Measurements from ENCODE around the gene E2F2. TPM values are rescaled to one million over a fixed set of nuclear protein-coding genes. Genes with fewer than 3 reads are reported as not detected.

The E2F2 gene
- total RNA-seq, 3 donors from 2014 or later (not counting 1 experiment from before 2014, with no cell fraction given), result 2.1 to 3.9 (median 3.2) TPM

- no peak overlapping the region for H3K4me3 ChIP-seq (ENCODE audit: low read length)
- no peak overlapping the region for H3K4me3 Mint-ChIP-seq
- no peaks in the 10 kb centered on the region for H3K27me3 ChIP-seq (ENCODE audit: control insufficient read depth, insufficient read depth, low read length)
- no peaks in the 10 kb centered on the region for H3K9me3 Mint-ChIP-seq
- peaks cover 18 to 30% of the 10 kb centered on the region in 2 donors for H3K27me3 Mint-ChIP-seq (ENCODE audit: low read depth in 2 of 2)
- no peak overlapping the region for H3K27ac ChIP-seq (ENCODE audit: low read length)
- H3K36me3 ChIP-seq (ENCODE audit: control insufficient read depth, insufficient read depth, low read length), result no peaks in the 10 kb centered on the region
- no peak for TF ChIP-seq CTCF (IDR thresholded peaks at IDR 0.05)
- DNase-seq, result no peak
- H3K9me3 ChIP-seq (ENCODE audit: control insufficient read depth, insufficient read depth, low read length), result no peaks in the 10 kb centered on the region
- ATAC-seq, result no peak
- H3K4me1 Mint-ChIP-seq, result no peaks in the 10 kb centered on the region
- no peak overlapping the region for H3K27ac Mint-ChIP-seq
- intact Hi-C loops (cut with micrococcal nuclease), result no loop called here
- WGBS (ENCODE audit: insufficient coverage), result 78% methylated on average over 3 of the region's 3 CpGs
- no peaks in the 10 kb centered on the region for H3K36me3 Mint-ChIP-seq
- peaks cover 2% of the 10 kb centered on the region for H3K4me1 ChIP-seq (ENCODE audit: control insufficient read depth, insufficient read depth, low read length)
Measured at GRCh38 chr1:23492132-23492720, 38.8 kb downstream of the E2F2 start.

GRCh38 chr1:23489842-23490241 is 41.2 kb downstream of the E2F2 start:
- Mint-ChIP-seq H3K36me3 (no peaks in the 10 kb centered on the region), H3K4me3 (no peak overlapping the region), H3K4me1 (peaks cover 3% of the 10 kb centered on the region in 2 donors), H3K9me3 (no peaks in the 10 kb centered on the region), H3K27ac (no peak overlapping the region), H3K27me3 (ENCODE audit: low read depth in 2 of 2) (peaks cover 22 to 30% of the 10 kb centered on the region in 2 donors)
- H3K27ac ChIP-seq (ENCODE audit: low read length), result no peak overlapping the region
- H3K4me3 ChIP-seq (ENCODE audit: low read length), result no peak overlapping the region
- H3K27me3 ChIP-seq (ENCODE audit: control insufficient read depth, insufficient read depth, low read length), result peaks cover 2% of the 10 kb centered on the region
- DNase-seq (no peak), ATAC-seq (no peak)
- TF ChIP-seq CTCF (IDR thresholded peaks at IDR 0.05), result no peak
- H3K9me3 ChIP-seq (ENCODE audit: control insufficient read depth, insufficient read depth, low read length), result no peaks in the 10 kb centered on the region
- H3K36me3 ChIP-seq (ENCODE audit: control insufficient read depth, insufficient read depth, low read length), result no peaks in the 10 kb centered on the region
- H3K4me1 ChIP-seq (ENCODE audit: control insufficient read depth, insufficient read depth, low read length), result peaks cover 2% of the 10 kb centered on the region
- WGBS (ENCODE audit: insufficient coverage), result 52% methylated on average over 4 of the region's 5 CpGs
- intact Hi-C loops (cut with micrococcal nuclease), result no loop called here

- H3K4me3 ChIP-seq (ENCODE audit: low read length), result no peak overlapping the region
- Mint-ChIP-seq H3K4me3 (peak overlapping the region; percentile 88), H3K27ac (peak overlapping the region in 1 of 2 donors; percentile 83), H3K27me3 (ENCODE audit: low read depth in 2 of 2) (peaks cover 23 to 36% of the 10 kb centered on the region in 2 donors), H3K4me1 (peaks cover 13 to 18% of the 10 kb centered on the region in 2 donors), H3K9me3 (no peaks in the 10 kb centered on the region), H3K36me3 (no peaks in the 10 kb centered on the region)
- WGBS (ENCODE audit: insufficient coverage), result 52% methylated on average over 7 of the region's 7 CpGs
- no peaks in the 10 kb centered on the region for H3K9me3 ChIP-seq (ENCODE audit: control insufficient read depth, insufficient read depth, low read length)
- DNase-seq (no peak), ATAC-seq (no peak)
- no peak overlapping the region for H3K27ac ChIP-seq (ENCODE audit: low read length)
- no peak for TF ChIP-seq CTCF (IDR thresholded peaks at IDR 0.05)
- no peaks in the 10 kb centered on the region for H3K36me3 ChIP-seq (ENCODE audit: control insufficient read depth, insufficient read depth, low read length)
- H3K27me3 ChIP-seq (ENCODE audit: control insufficient read depth, insufficient read depth, low read length), result peaks cover 16% of the 10 kb centered on the region
- intact Hi-C loops (cut with micrococcal nuclease), result no loop called here
- peaks cover 16% of the 10 kb centered on the region for H3K4me1 ChIP-seq (ENCODE audit: control insufficient read depth, insufficient read depth, low read length)
Measured at GRCh38 chr1:23485002-23485332, 46.1 kb downstream of the E2F2 start.
